ENCODE measurements around the gene MBNL2.
A peak's percentile ranks its signal among the peaks of the same experiment; 100 is the strongest.

The MBNL2 gene

GRCh38 chr13:97353927-97354675 is 132.0 kb downstream of the MBNL2 start:
- no peak for DNase-seq

GRCh38 chr13:97354808-97355207 is 132.7 kb downstream of the MBNL2 start:
- DNase-seq: no peak

GRCh38 chr13:97356592-97356991 is 134.5 kb downstream of the MBNL2 start:
- DNase-seq: no peak

- peak; percentile 59 for DNase-seq
Observed at GRCh38 chr13:97359181-97360057, 137.3 kb downstream of the MBNL2 start.

- DNase-seq: no peak
Observed at GRCh38 chr13:97360610-97361009, 138.5 kb downstream of the MBNL2 start.

GRCh38 chr13:97364031-97364430 is 141.9 kb downstream of the MBNL2 start:
- DNase-seq: no peak

- no peak for DNase-seq
Observed at GRCh38 chr13:97364827-97365226, 142.7 kb downstream of the MBNL2 start.

- no peak for DNase-seq
Observed at GRCh38 chr13:97366172-97366688, 144.1 kb downstream of the MBNL2 start.

- DNase-seq: no peak
Observed at GRCh38 chr13:97367016-97367822, 145.1 kb downstream of the MBNL2 start.

- DNase-seq: peak; percentile 8
Observed at GRCh38 chr13:97369261-97369893, 147.2 kb downstream of the MBNL2 start.

- no peak for DNase-seq
Observed at GRCh38 chr13:97371486-97372109, 149.5 kb downstream of the MBNL2 start.

- no peak for DNase-seq
Observed at GRCh38 chr13:97372936-97373335, 150.8 kb downstream of the MBNL2 start.

- no peak for DNase-seq
Observed at GRCh38 chr13:97373787-97374186, 151.7 kb downstream of the MBNL2 start.

GRCh38 chr13:97376981-97377380 is 154.8 kb downstream of the MBNL2 start:
- DNase-seq: no peak

- no peak for DNase-seq
Observed at GRCh38 chr13:97379386-97379785, 157.3 kb downstream of the MBNL2 start.

GRCh38 chr13:97380696-97381095 is 158.6 kb downstream of the MBNL2 start:
- no peak for DNase-seq

GRCh38 chr13:97381189-97381588 is 159.1 kb downstream of the MBNL2 start:
- DNase-seq: no peak

- DNase-seq: no peak
Observed at GRCh38 chr13:97382276-97382675, 160.1 kb downstream of the MBNL2 start.

GRCh38 chr13:97384371-97384770 is 162.2 kb downstream of the MBNL2 start:
- no peak for DNase-seq

- no peak for DNase-seq
Observed at GRCh38 chr13:97385146-97385545, 163.0 kb downstream of the MBNL2 start.

GRCh38 chr13:97385854-97386253 is 163.7 kb downstream of the MBNL2 start:
- no peak for DNase-seq
